OCI-LY3 (cell line): ENCODE results near the gene SRXN1.

ENCODE experiments used
- H2AFZ ChIP-seq: fragments of 200-600, 300-600 bp; shearing (Covaris generic); 2 replicates; pipeline ENCODE4 v1.6.0; 2014; ENCODE audit warnings: antibody characterized with exemption, low read depth, low read length
- H3K27ac ChIP-seq: fragments of 200-600, 300-600 bp; sonication (generic); 2 replicates; pipeline ENCODE4 v1.5.1; 2014; ENCODE audit warnings: mild to moderate bottlenecking, low read length, moderate library complexity, mixed read lengths
- H3K27me3 ChIP-seq: fragments of 200-600, 300-600 bp; sonication (generic); 2 replicates; pipeline ENCODE4 v1.6.1; 2014; ENCODE audit warnings: low read depth, low read length, mixed read lengths
- H3K36me3 ChIP-seq: fragments of 200-600, 300-600 bp; sonication (generic); replicated peaks from 2 replicates; pipeline ENCODE3; 2014; ENCODE audit warnings: low read depth, low read length, mixed read lengths
- H3K4me1 ChIP-seq: fragments of 300-600, 200-600 bp; sonication (generic); 2 replicates; pipeline ENCODE4 v1.6.1; 2014; ENCODE audit warnings: low read length, mixed read lengths
- H3K4me2 ChIP-seq: fragments of 200-600, 300-600 bp; sonication (generic); 2 replicates; pipeline ENCODE4 v1.6.1; 2014; ENCODE audit warnings: low read length, mixed read lengths
- H3K4me3 ChIP-seq: fragments of 300-600, 200-600 bp; sonication (generic); 2 replicates; pipeline ENCODE4 v1.5.1; 2014; ENCODE audit warnings: antibody characterized with exemption, mild to moderate bottlenecking, low read length, moderate library complexity
- H3K79me2 ChIP-seq: fragments of 300-600, 200-600 bp; shearing (Covaris generic); 2 replicates; pipeline ENCODE4 v1.6.1; 2014; ENCODE audit warnings: mild to moderate bottlenecking, low read length, mixed read lengths
- H3K9ac ChIP-seq: fragments of 300-600, 200-600 bp; shearing (Covaris generic); 2 replicates; pipeline ENCODE4 v1.6.0; 2014; ENCODE audit warnings: mild to moderate bottlenecking, low read length, moderate library complexity
- H3K9me3 ChIP-seq: fragments of 200-600, 300-600 bp; shearing (Covaris generic); 2 replicates; pipeline ENCODE4 v1.6.1; 2014; ENCODE audit warnings: low read length, mixed read lengths; ENCODE audit not compliant: insufficient read depth
- H4K20me1 ChIP-seq: fragments of 200-600, 300-600 bp; sonication (generic); 2 replicates; pipeline ENCODE4 v1.6.1; 2016; ENCODE audit warnings: low read length, mixed read lengths; ENCODE audit not compliant: insufficient read depth
- EZH2phosphoT487 ChIP-seq: fragments of 200-600 bp; shearing (Covaris generic); IDR thresholded peaks from 2 replicates; pipeline ENCODE4 v1.6.1; 2018; ENCODE audit warnings: antibody characterized with exemption, mixed run types, low read depth
- TF ChIP-seq, protein P1 (sequence below): fragments of 200-600, 300-600 bp; sonication (generic); IDR thresholded peaks from 2 replicates; pipeline ENCODE4 v1.5.1; 2014; ENCODE audit warnings: antibody characterized with exemption, low read length, low read depth

SRXN1 gene

DNA sequence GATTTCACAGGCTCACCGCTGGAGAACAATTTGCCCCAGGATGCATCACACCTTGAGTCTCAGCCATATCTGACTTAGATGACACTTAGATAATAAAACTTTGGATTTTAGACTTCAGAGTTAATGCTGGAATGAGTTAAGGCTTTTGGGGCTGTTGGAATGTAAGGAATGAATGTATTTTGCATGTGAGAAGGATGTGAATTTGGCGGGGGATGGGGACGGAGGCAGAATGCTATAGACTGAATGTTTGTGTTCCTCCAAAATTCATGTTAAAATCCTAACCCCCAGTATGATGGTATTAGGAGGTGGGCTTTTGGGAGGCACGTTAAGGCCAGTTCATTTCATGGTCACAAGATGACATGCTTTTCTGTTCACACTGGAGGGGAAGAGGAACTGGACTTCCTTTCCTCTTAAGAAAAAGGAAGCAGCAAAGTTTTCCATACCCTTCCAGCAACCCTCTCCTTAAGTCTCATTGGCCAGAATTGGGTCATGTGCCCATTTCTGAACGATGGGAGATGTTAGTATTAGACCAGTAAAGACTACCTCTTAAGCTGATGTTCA lies 5.8 kb upstream of the SRXN1 start:
- Histone ChIP-seq H3K79me2 (no peaks in the 10 kb centered on the region), H4K20me1 (no peaks in the 10 kb centered on the region), H3K4me3 (no peak overlapping the region), H3K27ac (no peak overlapping the region), H3K9me3 (no peaks in the 10 kb centered on the region), H3K27me3 (peaks cover 3% of the 10 kb centered on the region; the same call in 1 of the 2 replicates), H3K9ac (no peak overlapping the region), H3K36me3 (no peaks in the 10 kb centered on the region), H3K4me1 (peaks cover 25% of the 10 kb centered on the region), H2AFZ (no peak overlapping the region), H3K4me2 (no peak overlapping the region)
- TF ChIP-seq, protein P1, sequence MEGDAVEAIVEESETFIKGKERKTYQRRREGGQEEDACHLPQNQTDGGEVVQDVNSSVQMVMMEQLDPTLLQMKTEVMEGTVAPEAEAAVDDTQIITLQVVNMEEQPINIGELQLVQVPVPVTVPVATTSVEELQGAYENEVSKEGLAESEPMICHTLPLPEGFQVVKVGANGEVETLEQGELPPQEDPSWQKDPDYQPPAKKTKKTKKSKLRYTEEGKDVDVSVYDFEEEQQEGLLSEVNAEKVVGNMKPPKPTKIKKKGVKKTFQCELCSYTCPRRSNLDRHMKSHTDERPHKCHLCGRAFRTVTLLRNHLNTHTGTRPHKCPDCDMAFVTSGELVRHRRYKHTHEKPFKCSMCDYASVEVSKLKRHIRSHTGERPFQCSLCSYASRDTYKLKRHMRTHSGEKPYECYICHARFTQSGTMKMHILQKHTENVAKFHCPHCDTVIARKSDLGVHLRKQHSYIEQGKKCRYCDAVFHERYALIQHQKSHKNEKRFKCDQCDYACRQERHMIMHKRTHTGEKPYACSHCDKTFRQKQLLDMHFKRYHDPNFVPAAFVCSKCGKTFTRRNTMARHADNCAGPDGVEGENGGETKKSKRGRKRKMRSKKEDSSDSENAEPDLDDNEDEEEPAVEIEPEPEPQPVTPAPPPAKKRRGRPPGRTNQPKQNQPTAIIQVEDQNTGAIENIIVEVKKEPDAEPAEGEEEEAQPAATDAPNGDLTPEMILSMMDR, result no peak
- TF ChIP-seq EZH2phosphoT487, result no peak

DNA sequence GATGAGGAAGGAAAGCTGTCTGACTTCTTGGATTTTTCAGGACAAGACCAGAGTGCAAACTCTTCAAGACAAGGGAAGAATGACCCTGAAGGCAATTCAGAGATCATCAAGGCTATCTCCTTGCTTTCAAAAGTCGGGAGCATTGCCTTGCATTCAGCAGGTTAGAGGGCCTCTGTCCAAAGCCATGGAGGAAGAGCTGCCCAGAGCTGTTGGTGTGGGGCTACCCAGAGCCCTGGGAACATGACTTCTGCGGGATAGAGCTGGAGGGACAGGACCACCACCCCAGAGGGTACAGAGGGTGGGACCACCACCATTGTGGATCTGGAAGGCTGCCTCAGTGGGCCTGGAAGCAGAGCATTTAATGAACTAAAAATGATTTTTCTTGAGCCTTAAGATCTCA lies 5.2 kb upstream of the SRXN1 start:
- TF ChIP-seq, protein P1, result no peak
- TF ChIP-seq EZH2phosphoT487, result no peak
- Histone ChIP-seq H3K27me3 (peaks cover 3% of the 10 kb centered on the region; the same call in 1 of the 2 replicates), H3K36me3 (no peaks in the 10 kb centered on the region), H3K4me3 (no peak overlapping the region), H4K20me1 (no peaks in the 10 kb centered on the region), H3K4me2 (no peak overlapping the region), H3K4me1 (peaks cover 27% of the 10 kb centered on the region), H3K27ac (no peak overlapping the region), H2AFZ (no peak overlapping the region), H3K9ac (no peak overlapping the region), H3K9me3 (no peaks in the 10 kb centered on the region), H3K79me2 (no peaks in the 10 kb centered on the region; the same call in 1 of the 2 replicates)

DNA sequence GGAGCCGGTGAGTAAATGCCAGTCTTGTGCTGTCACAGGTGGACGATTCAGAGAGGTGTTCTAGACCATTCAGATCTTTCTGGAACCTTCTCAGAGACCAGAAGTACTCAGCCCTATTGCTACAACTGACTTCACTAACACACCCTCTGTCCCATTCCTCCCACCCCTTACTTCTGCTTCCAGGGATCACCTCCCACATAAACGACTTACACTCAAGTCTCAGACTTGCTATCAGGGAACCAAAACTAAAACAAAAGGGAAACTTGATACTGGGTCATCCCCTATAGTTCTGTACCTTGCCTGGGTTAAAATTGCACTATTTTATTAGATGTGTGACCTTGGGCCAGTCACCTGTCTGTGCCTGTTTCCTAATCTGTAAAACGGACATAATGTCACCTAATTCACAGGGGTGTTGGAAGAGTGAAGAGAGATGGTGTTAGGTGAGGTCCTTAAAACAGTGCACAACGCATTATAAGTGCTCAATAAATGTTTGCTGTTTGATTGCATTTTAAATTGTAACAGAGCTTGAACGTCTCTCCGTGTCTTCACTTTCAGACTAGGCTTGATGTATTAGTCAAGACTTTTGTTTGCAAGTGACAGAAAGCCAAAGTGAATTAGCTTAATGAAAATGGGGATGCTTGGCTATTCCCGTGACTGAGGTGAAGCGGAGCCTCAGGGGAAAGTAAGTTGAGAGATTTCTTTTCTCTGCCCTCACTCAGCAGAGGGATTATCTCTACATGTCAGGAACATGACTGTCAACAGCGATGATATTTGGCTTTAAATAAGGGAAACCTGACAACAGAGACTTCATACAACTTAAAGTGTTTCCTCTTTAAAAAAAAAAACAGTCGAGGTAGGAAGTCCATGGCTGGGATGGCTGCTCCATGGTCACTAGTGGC lies 3.0 kb upstream of the SRXN1 start:
- Histone ChIP-seq H3K4me1 (peaks cover 30% of the 10 kb centered on the region), H2AFZ (no peak overlapping the region), H3K9ac (no peak overlapping the region)

DNA sequence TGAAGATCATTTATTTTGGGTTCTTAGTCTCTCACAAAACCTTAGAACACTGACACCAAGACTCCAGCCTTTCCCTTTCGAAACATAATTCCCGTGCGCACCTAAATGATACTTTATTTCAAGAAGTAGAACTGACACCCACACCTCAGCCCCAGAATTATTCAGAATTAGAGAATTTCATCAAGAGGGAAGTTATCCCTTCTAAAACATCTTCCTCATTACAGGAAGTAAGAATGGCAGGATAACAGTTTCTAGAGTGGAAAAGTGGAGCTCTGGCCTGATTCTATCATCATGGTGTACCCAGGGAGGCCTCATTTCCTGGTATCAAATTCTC lies 1.4 kb upstream of the SRXN1 start:
- Histone ChIP-seq H3K9me3 (no peaks in the 10 kb centered on the region), H2AFZ (no peak overlapping the region), H4K20me1 (no peaks in the 10 kb centered on the region), H3K27me3 (peaks cover 3% of the 10 kb centered on the region; the same call in 1 of the 2 replicates), H3K4me2 (peak overlapping the region; percentile 95), H3K79me2 (peaks cover 36% of the 10 kb centered on the region), H3K4me1 (peaks cover 23% of the 10 kb centered on the region), H3K4me3 (peak overlapping the region; percentile 87), H3K27ac (no peak overlapping the region), H3K36me3 (peaks cover 15% of the 10 kb centered on the region), H3K9ac (peak overlapping the region; percentile 77; the same call in 1 of the 2 replicates)
- TF ChIP-seq, protein P1, result no peak
- no peak for TF ChIP-seq EZH2phosphoT487

More for the DNA sequence above, 3.0 kb upstream of the SRXN1 start:
- Histone ChIP-seq H4K20me1 (no peaks in the 10 kb centered on the region), H3K4me3 (no peak overlapping the region), H3K79me2 (peaks cover 22% of the 10 kb centered on the region), H3K9me3 (no peaks in the 10 kb centered on the region), H3K4me2 (no peak overlapping the region), H3K27ac (no peak overlapping the region), H3K36me3 (peaks cover 2% of the 10 kb centered on the region), H3K27me3 (peaks cover 3% of the 10 kb centered on the region; the same call in 1 of the 2 replicates)
- TF ChIP-seq, protein P1, result no peak
